Adrenal gland (tissue), 5 donors: Measurements from ENCODE around the gene E4F1.

Experiments
- CTCF ChIP-seq, 6 experiments: fragments of 450-650 bp in 4 of 6; fragments of 200-600 bp in 2 of 6; sonication (generic) in 1 of 6; IDR thresholded peaks; 1 replicate in 5 of 6; 2 replicates in 1 of 6; pipeline versions ENCODE4 v1.5.1 to v1.8.0; 2016 to 2021; ENCODE audit warnings: antibody characterized with exemption in 6 of 6, mild to moderate bottlenecking in 2 of 6, moderate library complexity in 1 of 6
- POLR2A ChIP-seq, 2 donors: fragments of 450-650 bp; IDR thresholded peaks; one replicate each; pipeline ENCODE4 v1.6.1; 2017; ENCODE audit warnings: antibody characterized with exemption in 2 of 2, mild to moderate bottlenecking in 2 of 2, moderate library complexity in 1 of 2
- donor health status: DM: no; HTN: no; CAD: no.

GRCh38 chr16:2194852-2195321 is 28.5 kb upstream of the E4F1 start:
- peak in 4 of 6 experiments; percentile 9 to 42 (median 24) for TF ChIP-seq CTCF (IDR thresholded peaks at IDR 0.05)
- TF ChIP-seq POLR2A (IDR thresholded peaks at IDR 0.05) = no peak
